HepG2 (cell line): ENCODE measurements around the gene THRB. TPM values are rescaled to one million over a fixed set of nuclear protein-coding genes. Genes with fewer than 3 reads are reported as not detected.

Experiments used
- CCDC6 ChIP-seq: sonication (generic); formaldehyde crosslinking; IDR thresholded peaks from 2 replicates; pipeline ENCODE4 v1.8.1; 2022; ENCODE audit warnings: mild to moderate bottlenecking, missing genetic modification reagents, moderate library complexity
- EZH2 ChIP-seq: conservative IDR thresholded peaks from 2 replicates; pipeline ENCODE4 v1.6.1; 2012; ENCODE audit warnings: mild to moderate bottlenecking, low read depth, low read length, moderate library complexity
- FOXP4 ChIP-seq: sonication (generic); formaldehyde crosslinking; IDR thresholded peaks from 2 replicates; pipeline ENCODE4 v1.4.0; 2020; ENCODE audit warnings: missing genetic modification reagents
- HIVEP1 ChIP-seq: sonication (generic); formaldehyde crosslinking; IDR thresholded peaks from 2 replicates; pipeline ENCODE4 v1.4.0; 2020; ENCODE audit warnings: mild to moderate bottlenecking, missing genetic modification reagents
- NFKB2 ChIP-seq: sonication (generic); formaldehyde crosslinking; IDR thresholded peaks from 2 replicates; pipeline ENCODE4 v1.4.0; 2020; ENCODE audit warnings: missing genetic modification reagents, borderline replicate concordance
- SP4 ChIP-seq: sonication (generic); formaldehyde crosslinking; IDR thresholded peaks from 2 replicates; pipeline ENCODE4 v1.8.1; 2023; ENCODE audit warnings: mild to moderate bottlenecking, missing genetic modification reagents
- TBX3 ChIP-seq: fragments of 450-650 bp; IDR thresholded peaks from 2 replicates; pipeline ENCODE4 v1.6.1; 2017; ENCODE audit warnings: antibody characterized with exemption, mild to moderate bottlenecking, inconsistent platforms, borderline replicate concordance
- TGIF2 ChIP-seq: IDR thresholded peaks from 2 replicates; pipeline ENCODE4 v1.6.1; 2016; ENCODE audit warnings: control low read depth, missing compliant biosample characterization
- TP53 ChIP-seq: sonication (generic); formaldehyde crosslinking; conservative IDR thresholded peaks from 2 replicates; pipeline ENCODE4 v1.4.0; 2020; ENCODE audit warnings: missing genetic modification reagents
- ZFP1 ChIP-seq: IDR thresholded peaks from 2 replicates; pipeline ENCODE4 v1.6.1; 2016
- ZFP41 ChIP-seq: sonication (generic); formaldehyde crosslinking; IDR thresholded peaks from 2 replicates; pipeline ENCODE4 v1.4.0; 2020; ENCODE audit warnings: mild to moderate bottlenecking, missing genetic modification reagents, borderline replicate concordance
- ZNF292 ChIP-seq: sonication (generic); formaldehyde crosslinking; IDR thresholded peaks from 2 replicates; pipeline ENCODE4 v1.8.1; 2022; ENCODE audit warnings: mild to moderate bottlenecking, low read depth, missing genetic modification reagents, borderline replicate concordance
- ZNF3 ChIP-seq: IDR thresholded peaks from 2 replicates; pipeline ENCODE4 v1.7.0; 2017; ENCODE audit warnings: inconsistent platforms
- ZNF33A ChIP-seq: sonication (generic); formaldehyde crosslinking; IDR thresholded peaks from 2 replicates; pipeline ENCODE4 v1.5.1; 2020; ENCODE audit warnings: missing genetic modification reagents, mild to moderate bottlenecking, moderate library complexity, borderline replicate concordance
- ZNF644 ChIP-seq: IDR thresholded peaks from 2 replicates; pipeline ENCODE4 v1.6.1; 2016; ENCODE audit warnings: low read depth
- ZNF670 ChIP-seq: sonication (generic); formaldehyde crosslinking; IDR thresholded peaks from 2 replicates; pipeline ENCODE4 v1.8.0; 2022; ENCODE audit warnings: mild to moderate bottlenecking, missing genetic modification reagents, borderline replicate concordance
- ZNF782 ChIP-seq: sonication (generic); formaldehyde crosslinking; IDR thresholded peaks from 2 replicates; pipeline ENCODE4 v1.4.0; 2020; ENCODE audit warnings: missing genetic modification reagents, mild to moderate bottlenecking, borderline replicate concordance
- ZNF83 ChIP-seq: sonication (generic); formaldehyde crosslinking; IDR thresholded peaks from 2 replicates; pipeline ENCODE4 v1.4.0; 2020; ENCODE audit warnings: missing genetic modification reagents, mild to moderate bottlenecking, borderline replicate concordance
- polyA plus RNA-seq, 8 experiments: library from polyadenylated mRNA; depleted of rRNA in 3 of 8; stranded (reverse) in 7 of 8; unstranded in 1 of 8; fragments of >200 nt; fragmentation: Illumina TruSeq in 4 of 8; extraction: Trizol in 4 of 8; gene quantifications; 2 replicates each; pipeline versions ENCODE4 v1.2.1 to v1.2.3, GENCODE V29; 2011 to 2016; ENCODE audit warnings: low read depth in 4 of 8, missing spikeins in 1 of 8, mixed read lengths in 1 of 8; ENCODE audit not compliant: insufficient read depth in 1 of 8
- total RNA-seq, 5 experiments: library from RNA; depleted of rRNA; stranded (reverse); fragments of >200 nt; fragmentation: Illumina TruSeq; extraction: Trizol; gene quantifications; 2 replicates each; pipeline ENCODE4 v1.2.3, GENCODE V29; 2016; ENCODE audit warnings: low read depth in 1 of 5
- TF ChIP-seq, protein P1 (sequence below): sonication (generic); formaldehyde crosslinking; IDR thresholded peaks from 2 replicates; pipeline ENCODE4 v1.5.0; 2020; ENCODE audit warnings: missing genetic modification reagents
- TF ChIP-seq, protein P2 (sequence below): sonication (generic); formaldehyde crosslinking; IDR thresholded peaks from 2 replicates; pipeline ENCODE4 v1.5.1; 2020; ENCODE audit warnings: mild to moderate bottlenecking, missing genetic modification reagents, borderline replicate concordance

Gene THRB
- total and polyA plus RNA-seq, 2 of the 13 experiments (the other 11 are each of a cell fraction or from before 2014, with no cell fraction given): 4.7 to 22.7 TPM

DNA sequence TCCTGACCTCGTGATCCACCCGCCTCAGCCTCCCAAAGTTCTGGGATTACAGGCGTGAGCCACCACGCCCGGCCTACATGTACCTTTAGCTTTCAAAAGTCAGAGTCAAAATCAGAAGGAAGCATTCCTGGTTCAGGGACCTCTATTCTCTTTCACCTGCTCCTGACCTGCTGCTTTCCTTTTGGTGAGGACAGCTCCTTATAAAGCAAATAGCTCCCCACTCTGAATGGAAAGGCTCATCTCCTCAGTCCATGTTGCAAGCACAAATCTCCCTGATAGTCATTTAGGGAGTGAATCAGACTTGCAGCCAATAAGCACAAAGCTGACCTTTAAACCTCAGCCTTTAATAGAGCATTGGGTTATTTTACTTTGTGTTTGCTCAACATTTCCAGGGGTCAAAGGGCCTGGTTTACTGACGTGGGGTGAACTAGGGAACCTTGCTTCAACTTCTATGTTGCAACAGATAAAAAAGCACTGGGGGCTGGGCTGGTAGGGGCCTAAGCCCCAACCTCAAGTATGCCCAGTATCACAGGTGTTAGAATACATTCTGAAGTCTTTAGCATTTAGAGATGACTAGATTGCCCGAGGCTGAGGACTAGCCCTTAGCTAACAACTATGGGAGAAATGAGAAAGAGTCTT lies 43.1 kb downstream of the THRB start (continued):
- TF ChIP-seq EZH2 (no peak), ZFP41 (CRISPR knock-in tag) (no peak), ZFP1 (CRISPR knock-in tag) (no peak), ZNF33A (CRISPR knock-in tag) (no peak), ZNF292 (CRISPR knock-in tag) (peak; percentile 20; the same call in 1 of the 2 replicates), ZNF782 (no peak), NFKB2 (CRISPR knock-in tag) (no peak), TGIF2 (CRISPR knock-in tag) (no peak), FOXP4 (CRISPR knock-in tag) (peak; percentile 95), TBX3 (peak; percentile 29; the same call in 1 of the 2 replicates), CCDC6 (CRISPR knock-in tag) (0 out of 2 replicates have a peak, but pooled peaks have one; percentile 39), ZNF644 (CRISPR knock-in tag) (peak; percentile 90), ZNF670 (0 out of 2 replicates have a peak, but pooled peaks have one; percentile 75), ZNF83 (CRISPR knock-in tag) (no peak), SP4 (CRISPR knock-in tag) (0 out of 2 replicates have a peak, but pooled peaks have one; percentile 55), ZNF3 (CRISPR knock-in tag) (no peak), TP53 (CRISPR knock-in tag) (0 out of 2 replicates have a peak, but pooled peaks have one; percentile 58), HIVEP1 (CRISPR knock-in tag) (no peak)
- TF ChIP-seq, protein P1, sequence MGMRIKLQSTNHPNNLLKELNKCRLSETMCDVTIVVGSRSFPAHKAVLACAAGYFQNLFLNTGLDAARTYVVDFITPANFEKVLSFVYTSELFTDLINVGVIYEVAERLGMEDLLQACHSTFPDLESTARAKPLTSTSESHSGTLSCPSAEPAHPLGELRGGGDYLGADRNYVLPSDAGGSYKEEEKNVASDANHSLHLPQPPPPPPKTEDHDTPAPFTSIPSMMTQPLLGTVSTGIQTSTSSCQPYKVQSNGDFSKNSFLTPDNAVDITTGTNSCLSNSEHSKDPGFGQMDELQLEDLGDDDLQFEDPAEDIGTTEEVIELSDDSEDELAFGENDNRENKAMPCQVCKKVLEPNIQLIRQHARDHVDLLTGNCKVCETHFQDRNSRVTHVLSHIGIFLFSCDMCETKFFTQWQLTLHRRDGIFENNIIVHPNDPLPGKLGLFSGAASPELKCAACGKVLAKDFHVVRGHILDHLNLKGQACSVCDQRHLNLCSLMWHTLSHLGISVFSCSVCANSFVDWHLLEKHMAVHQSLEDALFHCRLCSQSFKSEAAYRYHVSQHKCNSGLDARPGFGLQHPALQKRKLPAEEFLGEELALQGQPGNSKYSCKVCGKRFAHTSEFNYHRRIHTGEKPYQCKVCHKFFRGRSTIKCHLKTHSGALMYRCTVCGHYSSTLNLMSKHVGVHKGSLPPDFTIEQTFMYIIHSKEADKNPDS: no peak
- TF ChIP-seq, protein P2, sequence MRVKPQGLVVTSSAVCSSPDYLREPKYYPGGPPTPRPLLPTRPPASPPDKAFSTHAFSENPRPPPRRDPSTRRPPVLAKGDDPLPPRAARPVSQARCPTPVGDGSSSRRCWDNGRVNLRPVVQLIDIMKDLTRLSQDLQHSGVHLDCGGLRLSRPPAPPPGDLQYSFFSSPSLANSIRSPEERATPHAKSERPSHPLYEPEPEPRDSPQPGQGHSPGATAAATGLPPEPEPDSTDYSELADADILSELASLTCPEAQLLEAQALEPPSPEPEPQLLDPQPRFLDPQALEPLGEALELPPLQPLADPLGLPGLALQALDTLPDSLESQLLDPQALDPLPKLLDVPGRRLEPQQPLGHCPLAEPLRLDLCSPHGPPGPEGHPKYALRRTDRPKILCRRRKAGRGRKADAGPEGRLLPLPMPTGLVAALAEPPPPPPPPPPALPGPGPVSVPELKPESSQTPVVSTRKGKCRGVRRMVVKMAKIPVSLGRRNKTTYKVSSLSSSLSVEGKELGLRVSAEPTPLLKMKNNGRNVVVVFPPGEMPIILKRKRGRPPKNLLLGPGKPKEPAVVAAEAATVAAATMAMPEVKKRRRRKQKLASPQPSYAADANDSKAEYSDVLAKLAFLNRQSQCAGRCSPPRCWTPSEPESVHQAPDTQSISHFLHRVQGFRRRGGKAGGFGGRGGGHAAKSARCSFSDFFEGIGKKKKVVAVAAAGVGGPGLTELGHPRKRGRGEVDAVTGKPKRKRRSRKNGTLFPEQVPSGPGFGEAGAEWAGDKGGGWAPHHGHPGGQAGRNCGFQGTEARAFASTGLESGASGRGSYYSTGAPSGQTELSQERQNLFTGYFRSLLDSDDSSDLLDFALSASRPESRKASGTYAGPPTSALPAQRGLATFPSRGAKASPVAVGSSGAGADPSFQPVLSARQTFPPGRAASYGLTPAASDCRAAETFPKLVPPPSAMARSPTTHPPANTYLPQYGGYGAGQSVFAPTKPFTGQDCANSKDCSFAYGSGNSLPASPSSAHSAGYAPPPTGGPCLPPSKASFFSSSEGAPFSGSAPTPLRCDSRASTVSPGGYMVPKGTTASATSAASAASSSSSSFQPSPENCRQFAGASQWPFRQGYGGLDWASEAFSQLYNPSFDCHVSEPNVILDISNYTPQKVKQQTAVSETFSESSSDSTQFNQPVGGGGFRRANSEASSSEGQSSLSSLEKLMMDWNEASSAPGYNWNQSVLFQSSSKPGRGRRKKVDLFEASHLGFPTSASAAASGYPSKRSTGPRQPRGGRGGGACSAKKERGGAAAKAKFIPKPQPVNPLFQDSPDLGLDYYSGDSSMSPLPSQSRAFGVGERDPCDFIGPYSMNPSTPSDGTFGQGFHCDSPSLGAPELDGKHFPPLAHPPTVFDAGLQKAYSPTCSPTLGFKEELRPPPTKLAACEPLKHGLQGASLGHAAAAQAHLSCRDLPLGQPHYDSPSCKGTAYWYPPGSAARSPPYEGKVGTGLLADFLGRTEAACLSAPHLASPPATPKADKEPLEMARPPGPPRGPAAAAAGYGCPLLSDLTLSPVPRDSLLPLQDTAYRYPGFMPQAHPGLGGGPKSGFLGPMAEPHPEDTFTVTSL (CRISPR knock-in tag): peak; percentile 97; the same call in 1 of the 2 replicates
